DMS 273 (cell line): ENCODE data around the gene ITIH2.
A peak's percentile ranks its signal among the peaks of the same experiment; 100 is the strongest.
"Not testable (repeated sequence)": the region's sequence is repeated elsewhere in the genome, so short reads cannot be mapped to it uniquely, and the experiment has no call there.

ENCODE experiments used
- DNase-seq: peaks from one replicate; lab custom pipeline; 2025; ENCODE audit not compliant: unreplicated experiment; lab: John Stamatoyannopoulos, UW

ITIH2 gene, protein sequence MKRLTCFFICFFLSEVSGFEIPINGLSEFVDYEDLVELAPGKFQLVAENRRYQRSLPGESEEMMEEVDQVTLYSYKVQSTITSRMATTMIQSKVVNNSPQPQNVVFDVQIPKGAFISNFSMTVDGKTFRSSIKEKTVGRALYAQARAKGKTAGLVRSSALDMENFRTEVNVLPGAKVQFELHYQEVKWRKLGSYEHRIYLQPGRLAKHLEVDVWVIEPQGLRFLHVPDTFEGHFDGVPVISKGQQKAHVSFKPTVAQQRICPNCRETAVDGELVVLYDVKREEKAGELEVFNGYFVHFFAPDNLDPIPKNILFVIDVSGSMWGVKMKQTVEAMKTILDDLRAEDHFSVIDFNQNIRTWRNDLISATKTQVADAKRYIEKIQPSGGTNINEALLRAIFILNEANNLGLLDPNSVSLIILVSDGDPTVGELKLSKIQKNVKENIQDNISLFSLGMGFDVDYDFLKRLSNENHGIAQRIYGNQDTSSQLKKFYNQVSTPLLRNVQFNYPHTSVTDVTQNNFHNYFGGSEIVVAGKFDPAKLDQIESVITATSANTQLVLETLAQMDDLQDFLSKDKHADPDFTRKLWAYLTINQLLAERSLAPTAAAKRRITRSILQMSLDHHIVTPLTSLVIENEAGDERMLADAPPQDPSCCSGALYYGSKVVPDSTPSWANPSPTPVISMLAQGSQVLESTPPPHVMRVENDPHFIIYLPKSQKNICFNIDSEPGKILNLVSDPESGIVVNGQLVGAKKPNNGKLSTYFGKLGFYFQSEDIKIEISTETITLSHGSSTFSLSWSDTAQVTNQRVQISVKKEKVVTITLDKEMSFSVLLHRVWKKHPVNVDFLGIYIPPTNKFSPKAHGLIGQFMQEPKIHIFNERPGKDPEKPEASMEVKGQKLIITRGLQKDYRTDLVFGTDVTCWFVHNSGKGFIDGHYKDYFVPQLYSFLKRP

DNA sequence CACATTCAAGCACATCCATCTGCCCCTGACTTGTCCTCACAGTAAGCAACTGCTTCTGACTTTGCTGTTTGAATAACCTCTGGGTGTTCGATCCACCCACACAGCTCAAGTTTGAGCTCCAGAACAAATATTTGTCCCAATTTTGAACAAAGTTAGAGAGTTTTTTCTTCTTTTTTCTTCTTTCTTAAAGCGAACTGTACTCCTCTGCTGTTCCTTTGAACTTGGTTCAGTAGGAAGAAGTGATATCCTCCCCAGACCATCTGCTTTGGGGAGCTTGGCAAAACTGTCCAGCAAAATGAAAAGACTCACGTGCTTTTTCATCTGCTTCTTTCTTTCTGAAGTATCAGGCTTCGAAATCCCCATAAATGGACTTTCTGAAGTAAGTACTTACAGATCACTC is at the start of gene ITIH2:
Gene ITIH2, plus strand, starts transcription at position 177 of the 400 bp plus-strand sequence. Its CDS starts 119 bp downstream, at position 296.
- no peak for DNase-seq

DNA sequence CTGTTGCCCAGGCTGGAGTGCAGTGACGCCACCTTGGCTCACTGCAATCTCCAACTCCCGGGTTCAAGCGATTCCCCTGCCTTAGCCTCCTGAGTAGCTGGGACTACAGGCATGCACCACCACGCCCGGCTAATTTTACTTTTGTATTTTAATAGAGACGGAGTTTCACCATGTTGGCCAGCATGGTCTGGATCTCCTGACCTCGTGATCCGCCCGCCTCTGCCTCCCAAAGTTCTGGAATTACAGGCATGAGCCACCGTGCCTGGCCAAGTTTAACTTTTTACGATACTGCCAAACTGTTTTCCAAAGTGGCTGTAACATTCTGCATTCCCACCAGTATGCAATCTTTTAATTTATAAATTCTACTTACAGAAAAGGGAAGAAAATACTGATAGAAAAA is 46.0 kb upstream of the ITIH2 start:
- not testable (repeated sequence) for DNase-seq

DNA sequence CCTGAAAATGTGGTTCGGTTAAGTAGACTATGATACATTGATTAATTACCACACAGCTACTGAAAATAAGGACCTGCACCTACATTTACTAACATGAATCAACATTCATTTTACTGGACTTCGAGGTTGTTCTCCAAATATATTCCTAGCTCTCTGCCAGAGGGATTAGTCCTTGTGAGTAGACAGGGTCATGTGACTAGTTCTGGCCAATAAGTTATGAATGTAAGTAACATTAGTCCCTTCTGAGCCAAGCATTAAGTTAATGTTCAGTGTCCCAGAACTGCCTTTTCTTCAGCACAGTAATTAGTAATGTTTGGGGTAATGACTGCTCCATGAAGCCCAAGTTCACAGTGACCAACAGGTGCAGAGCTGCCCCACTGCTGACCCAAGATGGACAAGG is 45.6 kb upstream of the ITIH2 start:
- no peak for DNase-seq

DNA sequence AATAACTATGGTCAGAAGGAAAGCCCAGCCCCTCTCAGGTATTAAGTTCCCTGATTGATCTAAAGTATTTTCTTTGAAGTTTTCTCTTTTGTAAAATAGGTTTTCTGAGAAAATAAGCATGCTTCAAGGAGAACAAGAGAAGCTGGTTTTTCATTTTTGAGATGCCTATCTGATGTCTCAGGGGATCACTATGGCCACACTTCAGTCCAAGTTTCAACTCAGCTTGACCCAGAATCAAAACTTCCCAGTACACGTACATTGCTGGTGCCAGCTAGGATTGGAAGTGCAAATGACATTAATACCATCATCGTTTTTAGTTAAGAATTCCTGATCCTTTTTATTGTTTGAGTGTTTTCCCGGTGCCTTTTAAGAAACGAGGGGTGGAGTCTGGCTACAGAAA is 43.6 kb upstream of the ITIH2 start:
- no peak for DNase-seq

DNA sequence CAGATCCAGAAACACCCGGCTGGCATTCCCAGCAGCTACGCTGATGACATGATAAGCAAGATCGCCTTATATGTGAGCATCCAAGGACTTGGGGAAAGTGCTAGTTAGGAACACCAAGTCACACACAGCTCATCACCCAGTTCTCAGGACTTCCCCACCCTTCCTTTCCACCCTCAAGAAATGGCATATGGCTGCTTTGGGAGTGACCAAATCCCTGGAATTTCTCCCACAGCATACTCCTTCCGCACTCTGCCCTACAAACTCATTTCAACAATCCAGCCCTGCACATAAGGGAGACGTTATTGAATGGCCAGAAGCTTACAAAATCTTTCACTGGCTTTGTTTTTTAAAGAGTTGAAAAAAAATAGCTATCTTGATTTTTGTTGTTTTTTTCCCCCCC is 40.6 kb upstream of the ITIH2 start:
- DNase-seq = no peak

DNA sequence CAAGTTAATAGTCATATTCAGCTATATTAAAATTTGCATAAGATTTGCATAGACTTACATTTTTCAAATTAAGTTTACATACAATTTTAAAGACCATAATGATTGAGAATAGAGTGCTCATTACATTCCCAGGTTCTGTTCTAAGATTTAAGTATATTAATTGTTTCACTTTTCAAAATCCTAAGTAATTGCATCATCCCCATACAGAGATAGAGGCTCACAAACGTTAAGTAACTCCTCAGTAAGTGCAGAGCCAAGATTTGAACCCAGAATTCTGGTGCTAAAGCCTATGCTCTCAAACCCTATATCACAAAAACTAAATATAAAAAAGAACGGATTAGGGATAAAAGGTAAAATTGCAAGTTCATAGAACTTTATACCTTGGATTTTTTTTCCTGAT is 38.4 kb upstream of the ITIH2 start:
- DNase-seq = no peak

DNA sequence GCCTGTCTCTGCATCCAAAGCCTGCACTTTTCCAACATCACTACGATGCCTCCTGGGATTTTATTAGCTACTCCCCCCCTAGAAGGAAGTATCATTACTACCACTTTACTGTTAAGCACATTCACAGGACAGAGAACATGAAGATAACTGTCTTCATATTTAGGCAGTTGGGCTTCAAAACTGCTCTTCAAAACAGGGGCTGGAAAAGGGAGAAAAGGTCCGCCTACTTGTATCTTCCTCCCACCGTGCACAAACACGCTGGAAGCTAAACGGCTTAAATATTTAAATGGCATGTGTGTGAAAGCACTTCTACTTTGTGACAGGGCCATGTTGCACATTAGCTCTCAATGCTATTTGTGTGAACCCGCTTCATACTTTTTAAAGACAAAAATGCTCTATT is 37.3 kb upstream of the ITIH2 start:
- no peak for DNase-seq

DNA sequence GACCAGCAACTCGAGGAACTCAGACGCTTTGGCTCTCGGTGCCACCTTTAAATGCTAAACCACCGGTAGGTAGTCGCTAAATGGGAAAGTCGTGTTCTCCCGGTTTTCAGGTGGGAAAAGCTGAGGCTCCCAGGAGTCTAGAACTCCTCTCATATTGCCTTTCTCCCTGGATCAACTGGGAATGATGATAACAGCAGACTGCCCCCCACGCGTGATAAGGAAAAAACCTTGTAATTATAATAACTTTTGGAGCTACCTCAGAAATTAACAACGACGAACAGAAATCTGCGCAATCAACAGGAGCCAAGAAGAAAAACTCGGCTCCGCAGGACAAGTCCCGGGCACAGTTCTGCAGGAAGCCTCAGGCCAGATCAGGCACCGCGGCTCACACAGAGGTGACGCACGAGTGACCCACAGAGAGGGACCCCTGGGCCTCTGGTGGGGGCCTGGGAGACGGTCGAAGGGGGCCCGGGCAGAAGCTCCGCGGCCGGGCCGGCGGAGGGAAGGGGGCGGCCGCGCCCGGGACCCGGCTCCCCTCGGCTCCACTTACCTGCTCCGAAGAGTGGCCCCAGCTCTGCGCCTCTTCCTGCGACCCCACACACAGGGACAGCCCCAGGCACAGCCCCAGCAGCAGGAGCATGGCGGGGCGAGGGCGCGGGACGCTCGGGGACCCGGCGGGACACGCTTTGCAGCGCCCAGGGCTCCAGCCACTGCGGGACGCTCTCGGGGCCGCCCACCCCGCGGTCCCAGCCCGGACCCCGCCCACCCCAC is 36.7 kb upstream of the ITIH2 start, which contains the start of gene ITIH5:
Gene ITIH5, minus strand, starts transcription at position 714 of the 771 bp plus-strand sequence. Its CDS starts 74 bp downstream, at position 640.
- DNase-seq = no peak

DNA sequence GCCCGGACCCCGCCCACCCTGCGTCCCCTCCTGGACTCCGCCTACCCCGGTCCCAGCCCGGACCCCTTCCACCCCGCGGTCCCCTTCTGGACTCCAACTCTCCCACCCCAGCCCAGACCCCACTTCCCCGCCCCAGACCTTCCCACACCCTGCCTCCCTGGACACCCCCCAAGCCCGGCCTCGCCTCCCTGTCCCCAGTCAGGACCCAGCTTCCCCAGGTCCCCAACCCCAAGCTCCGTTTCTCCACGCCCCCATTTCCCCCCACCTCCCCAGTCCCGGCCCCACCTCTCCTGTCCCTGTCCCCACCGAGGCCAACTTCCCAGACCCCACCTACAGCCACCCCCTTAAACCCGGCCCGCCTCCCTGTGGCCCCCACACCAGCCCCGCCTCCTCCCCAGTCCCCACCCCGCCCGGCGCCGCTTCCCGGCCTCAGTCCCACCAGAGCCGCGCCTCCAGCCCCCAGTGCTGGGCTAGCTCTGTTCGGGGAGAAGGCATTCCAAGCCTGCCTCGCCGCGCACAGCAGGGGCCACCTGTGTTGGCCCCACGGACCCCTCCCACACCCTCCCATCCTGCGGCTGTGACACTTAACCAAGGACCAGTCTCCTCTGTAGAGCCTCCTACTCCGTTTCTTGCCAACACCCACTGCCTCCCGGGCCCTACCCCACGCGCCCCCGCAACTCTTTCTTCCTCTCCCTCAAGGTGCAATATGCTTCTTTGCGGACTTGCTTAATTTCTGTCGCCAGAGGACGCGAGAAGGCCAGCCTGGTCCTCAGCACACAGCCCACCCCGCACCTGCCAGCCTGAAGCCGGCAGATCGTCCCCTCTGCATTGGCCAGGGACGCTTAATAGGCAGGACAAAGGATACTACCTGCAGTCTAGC is 35.6 kb upstream of the ITIH2 start:
- DNase-seq = no peak

DNA sequence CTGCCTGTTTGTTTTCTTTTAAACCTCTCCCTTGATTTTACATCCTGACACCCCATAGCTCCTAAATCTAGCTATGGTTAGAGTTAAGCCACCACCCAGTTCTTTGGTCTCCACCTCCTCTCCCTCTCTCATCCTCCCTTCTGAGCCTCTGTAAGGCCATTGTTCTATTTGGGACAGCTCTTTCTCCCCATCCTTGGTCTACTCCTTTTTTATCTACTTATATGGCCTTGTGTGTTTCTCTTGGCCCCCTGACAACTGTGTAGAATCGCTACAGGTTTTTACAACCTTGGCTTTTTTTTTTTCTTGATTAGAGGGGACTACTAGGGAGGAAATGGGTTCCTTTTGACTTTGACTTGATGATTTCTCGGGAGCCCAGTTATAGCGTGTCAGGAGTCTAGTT is 33.0 kb upstream of the ITIH2 start:
- no peak for DNase-seq

DNA sequence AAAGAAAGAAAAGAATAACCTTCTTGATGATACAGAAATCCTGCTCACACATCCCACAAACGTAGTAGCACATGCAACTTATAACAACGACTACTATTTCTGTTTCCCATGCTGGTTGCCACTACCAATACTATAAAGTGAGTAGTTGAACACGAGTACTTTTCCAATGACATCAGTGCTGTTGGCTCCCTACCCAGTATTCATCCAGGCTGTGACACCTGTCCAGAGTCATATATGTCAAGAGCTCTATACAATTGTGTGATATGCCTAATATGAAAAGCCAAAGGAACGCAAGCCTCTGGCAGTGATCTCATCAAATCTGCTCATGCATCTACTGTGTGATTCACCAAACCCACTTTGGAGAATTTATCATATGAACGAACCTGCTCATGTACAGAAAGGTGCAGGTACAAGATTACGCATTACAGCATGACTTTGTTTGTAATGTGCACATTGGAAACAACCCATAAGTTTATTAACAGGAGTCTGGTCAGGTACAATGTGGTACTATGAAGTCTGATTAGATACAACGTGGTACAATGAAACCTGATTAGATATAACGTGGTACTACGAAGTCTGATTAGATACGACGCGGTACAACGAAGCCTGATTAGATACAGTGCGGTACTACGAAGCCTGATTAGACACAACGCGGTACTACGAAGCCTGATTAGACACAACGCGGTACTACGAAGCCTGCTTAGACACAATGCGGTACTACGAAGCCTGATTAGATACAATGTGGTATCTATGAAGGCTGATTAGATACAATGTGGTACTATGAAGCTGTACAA is 30.6 kb upstream of the ITIH2 start:
- no peak for DNase-seq

DNA sequence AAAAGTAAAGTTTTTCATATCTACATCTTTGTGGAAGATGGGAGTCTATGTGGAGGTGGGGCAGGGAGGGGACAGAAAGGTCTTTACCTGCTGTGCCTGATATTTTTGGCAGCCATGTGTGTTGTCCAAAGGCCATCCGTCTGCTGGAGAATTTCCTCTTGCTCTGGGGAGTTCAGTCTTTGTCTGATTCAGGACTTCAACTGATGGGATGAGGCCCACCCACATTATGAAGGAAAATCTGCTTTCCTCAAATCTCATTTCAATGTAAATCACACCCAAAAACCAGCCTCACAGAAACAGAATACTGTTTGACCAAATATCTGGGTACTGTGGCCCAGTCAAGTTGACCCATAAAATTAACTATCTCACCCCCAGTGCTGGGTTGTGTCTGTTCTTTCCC is 23.9 kb upstream of the ITIH2 start:
- DNase-seq = no peak

DNA sequence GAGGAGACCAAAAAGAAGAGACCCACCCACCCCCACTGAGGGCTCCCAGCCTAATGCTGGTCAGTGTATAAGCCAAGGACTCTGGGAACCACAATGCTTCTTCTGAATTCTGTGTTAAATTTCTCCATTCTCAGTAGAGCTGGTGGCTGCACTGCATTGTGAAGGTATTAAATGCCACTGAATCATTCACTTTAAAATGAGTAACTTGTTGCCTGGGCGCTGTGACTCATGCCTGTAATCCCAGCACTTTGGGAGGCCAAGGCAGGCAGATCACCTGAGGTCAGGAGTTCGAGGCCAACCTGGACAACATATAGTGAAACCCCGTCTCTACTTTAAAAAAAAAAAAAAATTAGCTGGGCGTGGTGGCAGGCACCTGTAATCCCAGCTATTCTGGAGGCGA is 23.0 kb upstream of the ITIH2 start:
- DNase-seq = not testable (repeated sequence)

DNA sequence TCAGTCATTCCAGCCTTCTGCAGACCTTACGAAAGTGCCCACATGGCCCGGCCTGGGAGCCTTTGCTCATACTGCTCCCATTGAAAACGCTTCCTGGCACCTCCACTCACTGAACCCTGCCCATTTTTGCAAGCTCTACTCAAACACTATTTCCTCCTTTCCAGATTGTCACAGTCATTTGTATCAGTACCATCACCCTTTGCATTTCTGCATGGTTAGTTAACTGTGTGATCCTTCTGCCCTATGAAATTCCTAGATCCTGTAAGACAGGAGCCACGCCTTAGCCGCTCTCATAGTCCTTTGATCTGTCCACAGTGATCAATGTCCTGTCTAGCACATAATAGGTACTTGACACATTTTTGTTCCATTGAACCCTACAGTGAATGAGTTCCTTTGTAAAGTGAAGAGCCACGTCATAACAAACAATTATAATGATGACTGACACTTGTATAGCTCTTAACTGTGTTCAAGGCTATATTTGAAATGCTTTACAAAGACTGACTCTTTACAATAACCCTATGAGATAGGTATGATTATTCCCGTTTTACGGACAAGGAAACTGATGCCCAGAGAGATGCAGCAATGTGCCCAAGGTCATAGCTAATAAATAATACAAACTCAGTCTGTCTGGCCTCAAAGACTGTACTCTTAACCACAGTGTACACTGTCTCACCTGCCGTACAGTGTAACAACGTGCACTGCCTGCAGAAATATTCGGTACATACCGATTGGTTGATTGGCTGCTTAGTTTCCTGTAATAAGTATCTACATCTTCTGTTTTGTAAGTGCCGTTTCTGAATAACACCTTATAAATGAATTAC is 16.6 kb upstream of the ITIH2 start:
- no peak for DNase-seq

DNA sequence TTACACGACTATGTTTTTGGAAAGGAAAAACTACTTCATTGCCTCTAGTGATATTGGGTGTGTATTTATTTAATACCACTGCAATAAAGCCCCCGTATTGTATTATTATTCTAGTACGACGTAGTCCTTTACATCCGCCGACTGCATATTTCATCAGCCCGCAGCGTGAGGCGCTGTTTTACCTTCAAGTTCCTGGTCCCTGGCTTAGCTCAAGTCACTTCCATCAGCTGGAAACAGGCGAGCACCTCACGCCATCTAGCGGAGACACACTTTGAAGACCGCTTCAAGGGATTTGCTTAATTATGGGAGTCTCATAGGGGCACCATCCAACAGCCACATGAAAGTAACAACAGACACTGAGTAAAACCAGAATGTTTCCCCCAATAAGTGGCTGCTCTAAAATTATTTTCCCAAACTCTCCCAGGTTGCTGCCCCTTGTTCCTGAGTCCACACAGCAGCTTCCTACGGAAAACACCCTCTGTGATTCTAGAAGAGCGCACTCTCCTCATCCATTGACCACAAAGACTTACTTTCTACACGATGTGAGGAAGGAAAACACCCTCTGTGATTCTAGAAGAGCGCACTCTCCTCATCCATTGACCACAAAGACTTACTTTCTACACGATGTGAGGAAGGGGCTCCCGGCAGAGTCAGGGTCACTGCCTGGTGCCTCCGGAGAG is 15.7 kb upstream of the ITIH2 start:
- DNase-seq = peak; percentile 88

DNA sequence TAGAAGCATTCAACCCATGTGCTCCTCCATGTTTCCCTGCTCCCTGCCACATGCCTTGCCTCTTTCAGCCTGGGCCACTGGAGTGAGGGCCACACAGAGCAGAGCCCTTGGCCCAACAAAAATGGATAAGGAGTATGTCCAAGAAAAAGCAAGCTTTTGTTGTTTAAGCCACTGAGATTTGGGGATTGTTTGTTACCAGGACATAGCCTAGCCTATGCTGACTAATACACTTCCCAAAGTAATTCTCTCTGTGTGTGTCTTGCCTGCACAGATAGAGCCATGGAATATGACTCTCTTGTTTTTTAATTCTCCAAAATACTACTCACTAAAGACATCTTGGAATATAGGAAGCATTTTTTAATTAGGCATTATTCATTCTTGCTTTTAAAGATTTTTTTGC is 13.5 kb upstream of the ITIH2 start:
- DNase-seq = no peak

DNA sequence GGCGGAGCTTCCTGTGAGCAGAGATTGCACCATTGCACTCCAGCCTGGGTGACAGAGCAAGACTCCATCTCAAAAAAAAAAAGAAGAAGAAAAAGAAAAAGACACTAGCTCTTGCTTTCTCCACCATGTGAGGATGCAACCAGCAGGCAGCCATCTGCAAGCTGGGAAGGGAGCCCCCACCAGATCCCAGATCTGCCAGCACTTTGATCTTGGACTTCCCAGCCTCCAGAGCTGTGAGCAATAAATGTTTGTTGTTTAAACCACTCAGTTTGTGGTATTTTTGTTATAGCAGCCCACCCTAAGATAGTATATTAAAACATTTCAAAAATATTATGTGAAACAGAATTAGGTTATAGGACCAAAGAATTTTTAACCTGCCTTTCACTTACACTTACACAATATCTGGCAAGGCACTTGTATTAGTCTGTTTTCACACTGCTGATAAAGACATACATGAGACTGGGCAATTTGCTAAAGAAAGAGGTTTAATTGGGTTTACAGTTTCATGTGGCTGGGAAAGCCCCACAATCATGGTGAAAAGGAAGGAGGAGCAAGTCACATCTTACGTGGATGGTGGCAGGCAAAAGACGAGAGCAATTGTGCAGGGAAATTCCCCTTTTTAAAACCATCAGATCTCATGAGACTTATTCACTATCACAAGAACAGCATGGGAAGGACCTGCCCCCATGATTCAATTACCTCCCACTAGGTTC is 12.1 kb upstream of the ITIH2 start:
- not testable (repeated sequence) for DNase-seq
